GM21367 (cell line): ENCODE results near the gene PARVB.

Experiments
- ATAC-seq: cut with Tn5 transposase; IDR thresholded peaks from one replicate; pipeline ENCODE4 v1.9.1; 2021; ENCODE audit not compliant: unreplicated experiment

PARVB gene

GRCh38 chr22:44179196-44179988, 155.3 kb downstream of the PARVB start:
- no peak for ATAC-seq

GRCh38 chr22:44179989-44180705, 156.0 kb downstream of the PARVB start:
- ATAC-seq: no peak

GRCh38 chr22:44180706-44181032, 156.6 kb downstream of the PARVB start, which contains the start of gene PARVG:
Gene PARVG (plus strand): TSS chr22:44180925. CDS start chr22:44183330, 2,405 bp downstream.
- no peak for ATAC-seq

- ATAC-seq: no peak
Measured at GRCh38 chr22:44181033-44181911, 157.2 kb downstream of the PARVB start.

- no peak for ATAC-seq
Measured at GRCh38 chr22:44181912-44182587, 157.9 kb downstream of the PARVB start.

GRCh38 chr22:44182588-44183286, 158.6 kb downstream of the PARVB start:
- no peak for ATAC-seq

- no peak for ATAC-seq
Measured at GRCh38 chr22:44183287-44183588, 159.1 kb downstream of the PARVB start.

- no peak for ATAC-seq
Measured at GRCh38 chr22:44184006-44184405, 159.9 kb downstream of the PARVB start.

- ATAC-seq: no peak
Measured at GRCh38 chr22:44185237-44186120, 161.4 kb downstream of the PARVB start.

- no peak for ATAC-seq
Measured at GRCh38 chr22:44186121-44186510, 162.0 kb downstream of the PARVB start.

GRCh38 chr22:44186737-44187136, 162.6 kb downstream of the PARVB start:
- no peak for ATAC-seq

- no peak for ATAC-seq
Measured at GRCh38 chr22:44187652-44188230, 163.6 kb downstream of the PARVB start.

GRCh38 chr22:44188316-44188715, 164.2 kb downstream of the PARVB start:
- no peak for ATAC-seq

- ATAC-seq: no peak
Measured at GRCh38 chr22:44188986-44189630, 165.0 kb downstream of the PARVB start.

GRCh38 chr22:44190381-44190976, 166.4 kb downstream of the PARVB start:
- no peak for ATAC-seq

GRCh38 chr22:44191036-44191454, 166.9 kb downstream of the PARVB start:
- no peak for ATAC-seq

- no peak for ATAC-seq
Measured at GRCh38 chr22:44192098-44192815, 168.2 kb downstream of the PARVB start.
